Activated T-helper 2 cell treated with anti-CD3 and anti-CD28 coated beads, Interferon-gamma antibody, Interleukin-2, Interleukin-4, amounts not matched to agents 10 μg/mL and 5 μg/mL and 100 μg/mL, durations not matched to agents 14 hours and 24 hours and 36 hours (primary cell): ENCODE data around the gene CYP2A7. TPM values are rescaled to one million over a fixed set of nuclear protein-coding genes. Genes with fewer than 3 reads are reported as not detected.
"Not testable (repeated sequence)": the region's sequence is repeated elsewhere in the genome, so short reads cannot be mapped to it uniquely, and the experiment has no call there.

Experiments
- DNase-seq: peaks from one replicate; pipeline ENCODE4 v3.0.0; 2021; ENCODE audit warnings: low spot score
- H3K27ac Mint-ChIP-seq: one replicate; pipeline ENCODE4 v1.8.0; 2021; ENCODE audit warnings: mixed read lengths
- H3K27me3 Mint-ChIP-seq: one replicate; pipeline ENCODE4 v1.8.0; 2021; ENCODE audit warnings: low read depth, mixed read lengths
- H3K36me3 Mint-ChIP-seq: one replicate; pipeline ENCODE4 v1.8.0; 2021; ENCODE audit warnings: low read depth, mixed read lengths
- H3K4me1 Mint-ChIP-seq: one replicate; pipeline ENCODE4 v1.8.0; 2021; ENCODE audit warnings: low read depth, mixed read lengths
- H3K4me3 Mint-ChIP-seq: one replicate; pipeline ENCODE4 v1.8.0; 2021; ENCODE audit warnings: low read depth, mild to moderate bottlenecking, moderate library complexity, mixed read lengths
- H3K9me3 Mint-ChIP-seq: one replicate; pipeline ENCODE4 v1.8.0; 2021; ENCODE audit warnings: mixed read lengths
- intact Hi-C: fragments of 100-400 bp; cut with micrococcal nuclease; formaldehyde crosslinking; loops from one replicate; pipeline ENCODE4 v1.15.1; 2023
- total RNA-seq: library from RNA; stranded (reverse); gene quantifications from 2 replicates; pipeline ENCODE4 v1.2.3, GENCODE V29; 2022

The CYP2A7 gene, protein sequence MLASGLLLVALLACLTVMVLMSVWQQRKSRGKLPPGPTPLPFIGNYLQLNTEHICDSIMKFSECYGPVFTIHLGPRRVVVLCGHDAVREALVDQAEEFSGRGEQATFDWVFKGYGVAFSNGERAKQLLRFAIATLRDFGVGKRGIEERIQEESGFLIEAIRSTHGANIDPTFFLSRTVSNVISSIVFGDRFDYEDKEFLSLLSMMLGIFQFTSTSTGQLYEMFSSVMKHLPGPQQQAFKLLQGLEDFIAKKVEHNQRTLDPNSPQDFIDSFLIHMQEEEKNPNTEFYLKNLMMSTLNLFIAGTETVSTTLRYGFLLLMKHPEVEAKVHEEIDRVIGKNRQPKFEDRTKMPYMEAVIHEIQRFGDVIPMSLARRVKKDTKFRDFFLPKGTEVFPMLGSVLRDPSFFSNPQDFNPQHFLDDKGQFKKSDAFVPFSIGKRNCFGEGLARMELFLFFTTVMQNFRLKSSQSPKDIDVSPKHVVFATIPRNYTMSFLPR
- total RNA-seq, result not detected in 2 replicates

GRCh38 chr19:40882062-40882461, at the start of gene CYP2A7:
CYP2A7 (minus strand) TSS chr19:40882231; CDS start chr19:40882210, 21 bp downstream.
- H3K27ac Mint-ChIP-seq, H3K36me3 Mint-ChIP-seq, DNase-seq, intact Hi-C loops, H3K4me1 Mint-ChIP-seq, H3K9me3 Mint-ChIP-seq, H3K4me3 Mint-ChIP-seq: not testable (repeated sequence)
- H3K27me3 Mint-ChIP-seq, result peaks cover 47% of the 10 kb centered on the region

DNA sequence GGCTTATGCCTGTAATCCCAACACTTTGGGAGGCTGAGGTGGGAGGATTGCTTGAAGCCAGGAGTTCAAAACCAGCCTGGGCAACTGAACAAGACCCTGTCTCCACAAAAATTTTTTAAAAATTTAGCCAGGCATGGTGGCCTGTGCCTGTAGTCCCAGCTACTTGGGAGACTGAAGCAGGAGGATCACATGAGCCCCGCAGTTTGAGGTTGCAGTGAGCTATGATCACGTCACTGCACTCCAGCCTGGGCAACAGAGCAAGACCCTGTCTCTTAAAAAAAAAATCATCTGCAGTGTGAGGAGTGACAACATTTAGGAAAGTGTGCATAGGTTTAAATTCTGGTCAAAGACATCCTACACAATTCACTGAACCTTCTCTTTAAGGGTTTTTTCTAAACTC, 48.8 kb upstream of the CYP2A7 start:
- H3K9me3 Mint-ChIP-seq, H3K36me3 Mint-ChIP-seq, H3K4me3 Mint-ChIP-seq, H3K27ac Mint-ChIP-seq, intact Hi-C loops, DNase-seq, H3K4me1 Mint-ChIP-seq: not testable (repeated sequence)
- peaks cover 10% of the 10 kb centered on the region for H3K27me3 Mint-ChIP-seq

- H3K9me3 Mint-ChIP-seq, H3K4me1 Mint-ChIP-seq, intact Hi-C loops, H3K4me3 Mint-ChIP-seq, H3K27ac Mint-ChIP-seq, H3K36me3 Mint-ChIP-seq, H3K27me3 Mint-ChIP-seq, DNase-seq: not testable (repeated sequence)
Measured at GRCh38 chr19:40929942-40930341, 47.9 kb upstream of the CYP2A7 start.

DNA sequence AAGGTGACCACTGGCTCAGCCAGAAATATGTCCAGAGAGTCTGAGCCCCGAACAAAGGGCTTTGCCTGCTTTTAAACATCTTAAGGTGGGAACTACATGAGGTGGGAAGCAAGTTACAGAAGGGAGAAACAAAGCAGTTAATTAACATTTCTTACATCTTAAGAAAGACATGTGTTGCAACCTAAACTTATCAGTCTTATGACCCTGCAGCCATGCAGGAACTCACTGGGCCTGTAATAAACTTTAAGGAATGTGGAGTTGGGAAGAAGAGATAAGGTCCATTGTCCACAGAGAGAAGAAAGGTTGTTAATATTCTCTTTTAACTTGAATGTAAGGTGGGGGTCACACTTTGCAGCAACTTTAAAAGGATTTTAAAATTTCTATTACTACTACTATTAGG, 46.8 kb upstream of the CYP2A7 start:
- Mint-ChIP-seq H3K27ac (no peak overlapping the region), H3K27me3 (peaks cover 9% of the 10 kb centered on the region), H3K9me3 (no peaks in the 10 kb centered on the region), H3K4me3 (no peak overlapping the region), H3K4me1 (no peaks in the 10 kb centered on the region), H3K36me3 (no peaks in the 10 kb centered on the region)
- no peak for DNase-seq
- intact Hi-C loops, result no loop called here

DNA sequence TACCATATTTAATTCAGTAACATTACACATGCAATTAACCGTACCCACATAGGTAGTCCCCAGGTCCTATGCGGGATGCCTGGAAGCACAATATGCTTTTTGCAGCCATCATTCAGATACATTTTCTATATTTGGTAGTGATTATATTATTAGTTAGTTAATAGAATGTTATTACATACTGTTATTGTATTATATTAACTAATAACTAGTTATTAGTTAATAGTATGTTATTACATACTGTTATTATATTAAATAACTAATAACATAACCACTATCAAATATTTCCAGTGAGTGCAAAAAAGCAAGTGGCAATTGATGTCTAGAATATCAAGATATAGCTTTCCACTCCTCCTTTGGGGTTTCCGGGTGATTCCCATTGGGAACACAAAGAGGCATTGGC, 45.5 kb upstream of the CYP2A7 start:
- Mint-ChIP-seq H3K9me3 (no peaks in the 10 kb centered on the region), H3K27ac (no peak overlapping the region), H3K36me3 (no peaks in the 10 kb centered on the region), H3K4me1 (no peaks in the 10 kb centered on the region), H3K27me3 (peaks cover 9% of the 10 kb centered on the region), H3K4me3 (no peak overlapping the region)
- DNase-seq, result no peak
- intact Hi-C loops, result no loop called here

- H3K4me3 Mint-ChIP-seq, H3K27me3 Mint-ChIP-seq, intact Hi-C loops, DNase-seq, H3K4me1 Mint-ChIP-seq, H3K36me3 Mint-ChIP-seq, H3K9me3 Mint-ChIP-seq, H3K27ac Mint-ChIP-seq: not testable (repeated sequence)
Measured at GRCh38 chr19:40926276-40926675, 44.2 kb upstream of the CYP2A7 start.

DNA sequence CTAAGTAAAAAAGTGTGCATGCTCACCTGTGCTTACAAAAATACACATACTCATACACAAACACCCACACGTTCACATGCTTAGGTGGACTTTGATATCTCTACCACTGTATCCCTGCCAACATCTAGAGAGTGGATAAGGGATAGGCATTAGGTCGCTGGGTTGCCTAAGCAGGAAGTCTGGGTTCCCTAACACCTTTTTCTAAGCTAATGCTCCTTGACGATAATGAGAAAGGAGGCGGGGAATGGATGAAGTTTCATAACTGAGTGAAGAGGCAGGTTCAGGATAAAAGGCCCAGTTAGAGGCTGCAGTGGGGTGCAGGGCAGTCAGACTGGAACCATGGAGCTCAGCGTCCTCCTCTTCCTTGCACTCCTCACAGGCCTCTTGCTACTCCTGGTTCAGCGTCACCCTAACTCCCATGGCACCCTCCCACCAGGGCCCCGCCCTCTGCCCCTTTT, 41.9 kb upstream of the CYP2A7 start:
- H3K27me3 Mint-ChIP-seq, result peaks cover 9% of the 10 kb centered on the region
- intact Hi-C loops, result no loop called here
- H3K9me3 Mint-ChIP-seq, result peaks cover 8% of the 10 kb centered on the region
- DNase-seq, result no peak
- no peaks in the 10 kb centered on the region for H3K36me3 Mint-ChIP-seq
- no peaks in the 10 kb centered on the region for H3K4me1 Mint-ChIP-seq
- no peak overlapping the region for H3K27ac Mint-ChIP-seq
- H3K4me3 Mint-ChIP-seq, result no peak overlapping the region

GRCh38 chr19:40922237-40923160, 40.5 kb upstream of the CYP2A7 start:
- H3K27me3 Mint-ChIP-seq, H3K36me3 Mint-ChIP-seq, H3K4me1 Mint-ChIP-seq, DNase-seq, H3K27ac Mint-ChIP-seq, H3K4me3 Mint-ChIP-seq, H3K9me3 Mint-ChIP-seq, intact Hi-C loops: not testable (repeated sequence)

DNA sequence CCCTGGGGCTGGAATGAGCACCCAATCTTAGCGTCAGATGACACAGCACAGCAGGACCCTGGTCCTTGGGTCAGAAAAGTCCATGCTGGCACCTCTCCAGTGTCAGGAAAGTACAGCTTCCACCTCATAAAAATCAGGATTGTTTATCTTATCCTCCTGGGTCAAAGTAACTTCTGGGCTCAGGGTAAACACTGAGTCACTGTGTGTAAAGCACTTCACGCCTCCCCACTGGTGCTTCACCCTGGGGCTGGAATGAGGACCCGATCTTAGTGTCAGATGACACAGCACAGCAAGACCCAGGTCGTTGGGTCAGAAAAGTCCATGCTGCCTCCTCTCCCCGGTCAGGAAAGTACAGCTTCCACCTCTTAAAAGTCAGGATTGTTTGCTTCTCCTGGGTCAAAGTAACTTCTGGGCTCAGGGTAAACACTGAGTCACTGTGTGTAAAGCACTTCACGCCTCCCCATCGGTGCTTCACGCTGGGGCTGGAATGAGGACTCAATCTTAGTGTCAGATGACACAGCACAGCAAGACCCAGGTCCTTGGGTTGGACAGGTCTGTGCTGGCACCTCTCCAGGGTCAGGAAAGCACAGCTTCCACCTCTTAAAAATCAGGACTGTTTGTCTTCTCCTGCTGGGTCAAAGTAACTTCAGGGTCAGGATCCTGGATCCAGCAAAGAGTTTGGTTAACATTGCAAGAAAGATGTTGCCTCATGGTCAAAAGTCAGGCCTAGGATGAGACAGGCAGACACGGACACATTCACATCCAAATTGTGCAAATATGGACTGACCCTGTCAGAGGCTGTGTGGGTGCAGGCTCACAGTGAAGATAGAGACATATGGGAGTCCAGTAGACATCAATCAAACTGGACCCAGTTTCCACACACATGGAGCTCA, 39.2 kb upstream of the CYP2A7 start:
- H3K4me3 Mint-ChIP-seq, result no peak overlapping the region
- intact Hi-C loops, result no loop called here
- H3K27ac Mint-ChIP-seq, result no peak overlapping the region
- peaks cover 8% of the 10 kb centered on the region for H3K9me3 Mint-ChIP-seq
- H3K27me3 Mint-ChIP-seq, result peaks cover 3% of the 10 kb centered on the region
- no peaks in the 10 kb centered on the region for H3K4me1 Mint-ChIP-seq
- H3K36me3 Mint-ChIP-seq, result no peaks in the 10 kb centered on the region
- no peak for DNase-seq

DNA sequence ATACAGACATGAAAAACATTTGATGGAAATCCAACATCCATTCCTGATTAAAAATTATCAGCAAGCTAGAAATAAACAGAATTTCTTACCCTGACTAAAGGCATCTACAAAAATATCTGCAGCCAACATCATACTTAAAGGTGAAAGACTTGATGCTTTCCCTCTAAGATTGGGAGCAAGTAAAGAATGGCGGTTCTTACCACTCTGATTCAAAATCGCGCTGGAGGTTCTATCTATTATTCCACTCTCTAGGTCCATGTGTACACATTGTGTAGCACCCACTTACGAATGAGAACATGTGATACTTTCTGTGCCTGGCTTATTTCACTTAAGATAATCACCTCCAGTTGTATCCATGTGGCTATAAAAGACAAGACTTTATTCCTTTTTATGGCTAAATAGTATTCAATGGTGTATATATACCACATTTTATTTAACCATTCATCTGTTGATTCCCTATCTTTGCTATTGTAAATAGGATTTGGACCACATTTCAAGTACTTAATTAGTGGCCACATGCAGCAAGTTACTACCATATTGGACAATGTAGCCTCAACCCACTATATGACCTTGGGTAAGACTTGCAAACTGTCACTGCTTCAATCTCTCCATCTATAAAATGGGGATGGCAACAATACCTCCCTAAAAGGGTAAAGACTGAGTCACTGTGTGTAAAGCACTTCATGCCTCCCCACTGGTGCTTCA, 38.4 kb upstream of the CYP2A7 start:
- no peaks in the 10 kb centered on the region for H3K36me3 Mint-ChIP-seq
- H3K27ac Mint-ChIP-seq, result no peak overlapping the region
- peaks cover 7% of the 10 kb centered on the region for H3K27me3 Mint-ChIP-seq
- no peaks in the 10 kb centered on the region for H3K4me1 Mint-ChIP-seq
- H3K4me3 Mint-ChIP-seq, result no peak overlapping the region
- intact Hi-C loops, result no loop called here
- peaks cover 12% of the 10 kb centered on the region for H3K9me3 Mint-ChIP-seq
- DNase-seq, result no peak

DNA sequence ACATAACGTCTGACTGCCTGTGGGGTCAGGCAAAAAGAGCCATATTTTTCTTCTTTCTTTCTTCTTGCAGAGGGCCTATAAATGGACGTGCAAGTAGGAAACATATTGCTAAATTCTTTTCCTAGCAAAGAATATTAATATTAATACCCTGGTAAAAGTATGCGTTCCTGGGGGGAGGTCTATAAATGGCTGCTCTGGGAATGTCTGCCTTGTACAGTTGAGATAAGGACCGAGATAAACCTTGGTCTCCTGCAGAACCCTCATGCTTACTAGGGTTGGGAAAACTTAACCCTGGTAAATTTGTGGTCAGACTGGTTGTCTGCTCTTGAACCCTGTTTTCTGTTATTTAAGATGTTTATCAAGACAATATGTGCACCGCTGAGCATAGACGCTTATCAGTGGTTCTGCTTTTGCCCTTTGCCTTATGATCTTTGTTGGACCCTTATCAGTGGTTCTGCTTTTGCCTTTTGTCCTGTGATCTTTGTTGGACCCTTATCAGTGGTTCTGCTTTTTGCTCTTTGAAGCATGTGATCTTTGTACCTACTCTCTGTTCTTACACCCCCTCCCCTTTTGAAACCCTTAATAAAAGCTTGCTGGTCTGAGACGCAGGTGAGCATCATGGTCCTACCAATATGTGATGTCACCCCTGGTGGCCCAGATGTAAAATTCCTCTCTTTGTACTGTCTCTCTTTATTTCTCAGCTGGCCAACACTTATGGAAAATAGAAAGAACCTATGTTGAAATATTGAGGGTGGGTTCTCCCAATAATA, 37.7 kb upstream of the CYP2A7 start:
- H3K27ac Mint-ChIP-seq, H3K4me3 Mint-ChIP-seq, DNase-seq, intact Hi-C loops, H3K27me3 Mint-ChIP-seq, H3K4me1 Mint-ChIP-seq, H3K36me3 Mint-ChIP-seq: not testable (repeated sequence)
- H3K9me3 Mint-ChIP-seq, result peaks cover 16% of the 10 kb centered on the region
